Natural killer cell (primary cell): ENCODE measurements around the gene CTBP1. TPM values are rescaled to one million over a fixed set of nuclear protein-coding genes. Genes with fewer than 3 reads are reported as not detected.

Experiments used
- ATAC-seq, 3 donors: fragments of 150-1000 bp in 2 of 3; fragments of 200-7000 bp in 1 of 3; cut with Tn5 transposase; 1 replicate in 1 of 3; 2 replicates in 2 of 3; pipeline ENCODE4 v1.10.0; 2021; ENCODE audit warnings: mild to moderate bottlenecking in 2 of 3, moderate library complexity in 2 of 3
- DNase-seq, 2 donors: peaks; one replicate each; pipeline versions ENCODE4 v3.0.0 to v3.0.0-alpha.2; 2013 to 2021; ENCODE audit warnings: mixed read lengths in 1 of 2
- H3K27ac ChIP-seq: one replicate; pipeline ENCODE4 v1.5.1; 2013; ENCODE audit warnings: mild to moderate bottlenecking, low read length
- H3K27me3 ChIP-seq: one replicate; pipeline ENCODE4 v1.6.1; 2013; ENCODE audit warnings: low read length; ENCODE audit not compliant: control insufficient read depth, insufficient read depth
- H3K36me3 ChIP-seq: one replicate; pipeline ENCODE4 v1.6.1; 2013; ENCODE audit warnings: low read length; ENCODE audit not compliant: control insufficient read depth, insufficient read depth
- H3K4me1 ChIP-seq: one replicate; pipeline ENCODE4 v1.6.1; 2013; ENCODE audit warnings: low read length; ENCODE audit not compliant: control insufficient read depth, insufficient read depth
- H3K4me3 ChIP-seq: one replicate; pipeline ENCODE4 v1.5.1; 2013; ENCODE audit warnings: low read length
- H3K9me3 ChIP-seq: one replicate; pipeline ENCODE4 v1.6.1; 2013; ENCODE audit warnings: low read length; ENCODE audit not compliant: control insufficient read depth, insufficient read depth
- H3K27ac Mint-ChIP-seq, 2 donors: one replicate each; pipeline ENCODE4 v1.8.0; 2022; ENCODE audit warnings: mild to moderate bottlenecking in 2 of 2, mixed read lengths in 2 of 2, moderate library complexity in 1 of 2
- H3K27me3 Mint-ChIP-seq, 2 donors: one replicate each; pipeline ENCODE4 v1.8.0; 2022; ENCODE audit warnings: low read depth in 2 of 2, mixed read lengths in 2 of 2
- H3K36me3 Mint-ChIP-seq: one replicate; pipeline ENCODE4 v1.8.0; 2022; ENCODE audit warnings: mixed read lengths
- H3K4me1 Mint-ChIP-seq, 2 donors: one replicate each; pipeline ENCODE4 v1.8.0; 2022; ENCODE audit warnings: mixed read lengths in 2 of 2
- H3K4me3 Mint-ChIP-seq: one replicate; pipeline ENCODE4 v1.8.0; 2022; ENCODE audit warnings: mild to moderate bottlenecking, moderate library complexity, mixed read lengths
- H3K9me3 Mint-ChIP-seq, 2 donors: one replicate each; pipeline ENCODE4 v1.8.0; 2022; ENCODE audit warnings: mixed read lengths in 2 of 2
- CTCF ChIP-seq: fragments of 200-600 bp; IDR thresholded peaks from one replicate; pipeline ENCODE4 v1.8.0; 2022; ENCODE audit warnings: antibody characterized with exemption
- WGBS: methylation state at CpG from one replicate; pipeline ENCODE4 v1.1.7; 2013; ENCODE audit warnings: missing lambda C conversion rate; ENCODE audit not compliant: insufficient coverage; 5-methylcytosine and 5-hydroxymethylcytosine counted together
- intact Hi-C: fragments of 100-400 bp; cut with micrococcal nuclease; formaldehyde crosslinking; loops from one replicate; pipeline ENCODE4 v1.14.2; 2022
- total RNA-seq, 4 donors: library from RNA; stranded (reverse); fragments of 120-200 nt in 1 of 4; gene quantifications; one replicate each; pipeline versions ENCODE4 v1.2.3 to v1.2.4, GENCODE V29; 2013 to 2022

Gene CTBP1
- total RNA-seq, 3 donors from 2014 or later (not counting 1 experiment from before 2014, with no cell fraction given), result 384 to 388 (median 388) TPM

- H3K9me3 Mint-ChIP-seq, result no peaks in the 10 kb centered on the region
- no peaks in the 10 kb centered on the region for H3K9me3 ChIP-seq
- no peaks in the 10 kb centered on the region for H3K27me3 Mint-ChIP-seq
- ATAC-seq, result peak; percentile 63 to 81 (median 70)
- H3K4me3 ChIP-seq, result peak overlapping the region; percentile 64
- no peaks in the 10 kb centered on the region for H3K27me3 ChIP-seq
- peaks cover 80% of the 10 kb centered on the region for H3K4me1 ChIP-seq
- DNase-seq, result peak; percentile 86 to 94
- TF ChIP-seq CTCF, result no peak
- H3K27ac Mint-ChIP-seq, result peak overlapping the region; percentile 92 to 97
- intact Hi-C loops, result loop anchor here (1.0 to 2.0 kb wide), 3 partner anchors 20 to 97 kb away; partner anchors contain the start of gene MAEA
- peak overlapping the region; percentile 96 for H3K27ac ChIP-seq
- H3K36me3 ChIP-seq, result peaks cover 5% of the 10 kb centered on the region
- no peaks in the 10 kb centered on the region for H3K36me3 Mint-ChIP-seq
- H3K4me1 Mint-ChIP-seq, result peaks cover 69 to 78% of the 10 kb centered on the region in 2 donors
- under 1% methylated on average over 86 of the region's 86 CpGs for WGBS
- peak overlapping the region; percentile 91 for H3K4me3 Mint-ChIP-seq
These were observed 309 bp upstream of the CTBP1 start for GRCh38 chr4:1249148-1249730.

GRCh38 chr4:1247864-1248244 is 1.1 kb downstream of the CTBP1 start:
- ATAC-seq, result peak in 2 of 3 donors; percentile 12 to 14

GRCh38 chr4:1246901-1247863 is 1.7 kb downstream of the CTBP1 start:
- H3K36me3 Mint-ChIP-seq, result no peaks in the 10 kb centered on the region
- no peak for ATAC-seq
- peak; percentile 16 to 58 for DNase-seq
- peak overlapping the region; percentile 89 for H3K27ac ChIP-seq
- TF ChIP-seq CTCF, result no peak
- 4% methylated on average over 43 of the region's 48 CpGs for WGBS
- peaks cover 83% of the 10 kb centered on the region for H3K4me1 ChIP-seq
- no peaks in the 10 kb centered on the region for H3K27me3 Mint-ChIP-seq
- intact Hi-C loops, result loop anchor here (1.0 to 2.0 kb wide), 2 partner anchors 45 to 70 kb away; no protein-coding TSS in a partner anchor
- peaks cover 69 to 78% of the 10 kb centered on the region in 2 donors for H3K4me1 Mint-ChIP-seq
- peak overlapping the region; percentile 91 for H3K4me3 ChIP-seq
- H3K27me3 ChIP-seq, result no peaks in the 10 kb centered on the region
- peak overlapping the region; percentile 92 for H3K4me3 Mint-ChIP-seq
- H3K9me3 ChIP-seq, result no peaks in the 10 kb centered on the region
- peaks cover 5% of the 10 kb centered on the region for H3K36me3 ChIP-seq
- peak overlapping the region; percentile 91 to 94 for H3K27ac Mint-ChIP-seq
- no peaks in the 10 kb centered on the region for H3K9me3 Mint-ChIP-seq

More at GRCh38 chr4:1247864-1248244, 1.1 kb downstream of the CTBP1 start:
- H3K36me3 ChIP-seq, result peaks cover 5% of the 10 kb centered on the region
- 0% methylated on average over 40 of the region's 40 CpGs for WGBS
- H3K27ac ChIP-seq, result peak overlapping the region; percentile 89
- intact Hi-C loops, result loop anchor here (1.0 to 2.0 kb wide), 5 partner anchors 21 to 81 kb away; partner anchors contain the start of gene MAEA
- no peak for TF ChIP-seq CTCF
- peaks cover 67 to 78% of the 10 kb centered on the region in 2 donors for H3K4me1 Mint-ChIP-seq
- no peaks in the 10 kb centered on the region for H3K9me3 Mint-ChIP-seq
- peak in 1 of 2 donors; percentile 79 for DNase-seq
- no peaks in the 10 kb centered on the region for H3K27me3 Mint-ChIP-seq
- no peaks in the 10 kb centered on the region for H3K36me3 Mint-ChIP-seq
- peak overlapping the region; percentile 92 for H3K4me3 Mint-ChIP-seq
- H3K4me1 ChIP-seq, result peaks cover 80% of the 10 kb centered on the region
- no peaks in the 10 kb centered on the region for H3K27me3 ChIP-seq
- peak overlapping the region; percentile 91 for H3K4me3 ChIP-seq
- H3K9me3 ChIP-seq, result no peaks in the 10 kb centered on the region
- H3K27ac Mint-ChIP-seq, result peak overlapping the region; percentile 91 to 94
